NB4 (cell line): Measurements from ENCODE around the gene DHX16.

Experiments
- DNase-seq: peaks from one replicate; pipeline ENCODE4 v3.0.0; 2010; ENCODE audit warnings: low read depth
- H3K4me3 ChIP-seq: one replicate; pipeline ENCODE4 v1.5.1; 2011; ENCODE audit warnings: mild to moderate bottlenecking, low read depth, low read length, moderate library complexity
- CTCF ChIP-seq: IDR thresholded peaks from one replicate; pipeline ENCODE4 v1.5.1; 2012; ENCODE audit warnings: low read depth, low read length
- MAX ChIP-seq: IDR thresholded peaks from 2 replicates; pipeline ENCODE4 v1.6.1; 2011; ENCODE audit warnings: low read depth, low read length
- MYC ChIP-seq: IDR thresholded peaks from 2 replicates; pipeline ENCODE4 v1.6.1; 2011; ENCODE audit warnings: low read depth, low read length
- POLR2A ChIP-seq: IDR thresholded peaks from 2 replicates; pipeline ENCODE4 v1.6.1; 2011; ENCODE audit warnings: mild to moderate bottlenecking; ENCODE audit not compliant: insufficient read length; ENCODE audit errors: extremely low read depth

Gene DHX16

GRCh38 chr6:30703011-30703410 lies 30.2 kb upstream of the DHX16 start:
- no peak for TF ChIP-seq MYC
- TF ChIP-seq CTCF = no peak
- TF ChIP-seq MAX = no peak
- no peak for TF ChIP-seq POLR2A
- no peak overlapping the region for H3K4me3 ChIP-seq
- DNase-seq = no peak

GRCh38 chr6:30700340-30700739 lies 27.5 kb upstream of the DHX16 start:
- TF ChIP-seq CTCF (no peak), MYC (no peak), MAX (no peak), POLR2A (no peak)
- DNase-seq = no peak
- H3K4me3 ChIP-seq = no peak overlapping the region

DNA sequence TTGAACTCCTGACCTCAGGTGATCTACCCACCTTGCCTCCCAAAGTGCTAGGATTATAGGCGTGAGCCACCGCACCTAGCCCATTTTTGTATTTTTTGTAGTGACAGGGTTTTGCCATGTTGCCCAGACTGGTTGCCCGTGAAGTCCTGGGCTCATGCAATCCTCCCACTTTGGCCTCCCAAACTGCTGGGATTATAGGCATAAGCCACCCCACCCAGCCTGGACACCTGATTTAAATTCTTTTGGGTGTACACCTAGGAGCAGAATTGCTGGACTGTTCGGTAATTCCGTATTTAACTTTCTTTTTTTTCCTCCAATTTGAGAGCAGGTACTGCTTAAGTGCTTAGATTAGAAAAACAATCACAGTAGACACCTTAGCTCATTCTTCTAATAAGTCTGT lies 23.6 kb upstream of the DHX16 start:
- TF ChIP-seq CTCF = no peak
- no peak for TF ChIP-seq MAX
- no peak for TF ChIP-seq MYC
- TF ChIP-seq POLR2A = no peak
- no peak for DNase-seq
- H3K4me3 ChIP-seq = no peak overlapping the region

- DNase-seq = no peak
- no peak for TF ChIP-seq MAX
- TF ChIP-seq MYC = no peak
- H3K4me3 ChIP-seq = peak overlapping the region; percentile 61
Measured at GRCh38 chr6:30691208-30691847, 18.5 kb upstream of the DHX16 start.

DNA sequence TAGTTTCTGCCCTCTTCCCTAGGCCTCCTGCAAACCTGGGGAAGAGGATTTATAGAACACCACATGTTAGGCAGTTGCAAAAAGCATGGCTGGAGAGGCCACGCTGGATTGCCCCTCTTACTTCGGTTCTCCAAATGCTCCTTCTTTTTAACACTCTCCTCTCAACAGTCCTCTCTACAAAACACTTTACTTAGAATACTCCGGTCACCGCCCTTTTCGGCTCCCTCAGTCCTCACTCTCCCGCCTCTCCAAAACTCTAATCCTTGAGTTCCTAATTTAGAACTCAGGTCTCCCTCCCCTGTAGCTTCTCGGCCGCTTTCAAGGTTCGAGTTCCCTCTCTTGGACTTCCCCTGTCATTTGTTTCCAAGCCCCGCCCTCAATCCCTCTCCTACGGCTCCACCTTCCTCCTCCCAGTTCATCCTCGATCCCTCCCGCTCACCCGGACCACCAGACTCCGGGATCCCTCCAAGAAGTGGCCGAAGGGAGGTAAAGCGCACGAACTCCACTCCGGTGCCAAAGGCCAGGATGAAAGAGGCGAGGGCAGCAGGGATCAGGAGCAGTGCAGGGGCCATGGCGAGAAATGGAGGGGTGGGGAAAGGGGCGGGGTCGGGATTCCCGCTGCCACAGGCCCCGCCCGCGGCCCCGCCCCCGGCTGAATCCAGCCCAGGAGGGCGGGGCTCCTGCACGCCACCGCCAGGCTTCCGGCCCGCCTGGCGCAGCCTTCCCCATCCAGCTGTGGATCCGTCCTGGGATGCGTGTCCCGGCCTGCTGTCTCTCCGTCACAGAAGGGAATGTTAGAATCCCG lies 17.8 kb upstream of the DHX16 start, which contains the start of gene NRM:
Gene NRM, minus strand, starts transcription at position 582 of the 805 bp plus-strand sequence. Its CDS starts 10 bp downstream, at position 572.
- TF ChIP-seq MAX (no peak; the same call in 1 of the 2 replicates), CTCF (no peak), POLR2A (peak; percentile 36), MYC (no peak)
- DNase-seq = peak; percentile 87

GRCh38 chr6:30689985-30690384 lies 17.2 kb upstream of the DHX16 start:
- TF ChIP-seq CTCF (no peak), MYC (no peak), MAX (no peak), POLR2A (no peak)
- no peak for DNase-seq

More for the DNA sequence above, 17.8 kb upstream of the DHX16 start, which contains the start of gene NRM:
- peak within 1 kb of the TSS; percentile 78 for H3K4me3 ChIP-seq

More at GRCh38 chr6:30689985-30690384, 17.2 kb upstream of the DHX16 start:
- peak overlapping the region; percentile 78 for H3K4me3 ChIP-seq
